Fibroblast of lung (primary cell): Measurements from ENCODE around the gene GNAO1. TPM values are rescaled to one million over a fixed set of nuclear protein-coding genes. Genes with fewer than 3 reads are reported as not detected.

ENCODE experiments used
- DNase-seq, 2 donors: peaks; one replicate each; pipeline versions ENCODE4 v3.0.0 to v3.0.0-alpha.2; 2010; ENCODE audit warnings: low read depth in 2 of 2
- H2AFZ ChIP-seq: 2 replicates; pipeline ENCODE4 v1.5.1; 2012; ENCODE audit warnings: low read length, control low read depth, inconsistent platforms
- H3K27ac ChIP-seq: 2 replicates; pipeline ENCODE4 v1.5.1; 2011; ENCODE audit warnings: low read length, control low read depth; ENCODE audit not compliant: insufficient read depth
- H3K27me3 ChIP-seq: 2 replicates; pipeline ENCODE4 v1.5.1; 2011; ENCODE audit warnings: mild to moderate bottlenecking, low read length; ENCODE audit not compliant: control insufficient read depth, insufficient read depth
- H3K36me3 ChIP-seq: 2 replicates; pipeline ENCODE4 v1.5.1; 2011; ENCODE audit warnings: low read length; ENCODE audit not compliant: control insufficient read depth, insufficient read depth
- H3K4me1 ChIP-seq: 2 replicates; pipeline ENCODE4 v1.5.1; 2011; ENCODE audit warnings: low read length; ENCODE audit not compliant: control insufficient read depth, insufficient read depth; ENCODE audit errors: extremely low read depth
- H3K4me2 ChIP-seq: 2 replicates; pipeline ENCODE4 v1.5.1; 2011; ENCODE audit warnings: low read length, control low read depth; ENCODE audit not compliant: insufficient read depth; ENCODE audit errors: extremely low read depth
- H3K4me3 ChIP-seq, 4 experiments: fragments of 200-600 bp in 1 of 4; sonication (generic) in 1 of 4; replicated peaks in 1 of 4; 2 replicates each; pipeline ENCODE4 v1.5.1; 2011 to 2016; ENCODE audit warnings: low read length in 4 of 4, low read depth in 3 of 4, mild to moderate bottlenecking in 3 of 4, control low read depth in 2 of 4, inconsistent platforms in 1 of 4, mixed read lengths in 1 of 4; ENCODE audit not compliant: insufficient read depth in 1 of 4; ENCODE audit errors: control extremely low read depth in 1 of 4
- H3K79me2 ChIP-seq: 2 replicates; pipeline ENCODE4 v1.5.1; 2012; ENCODE audit warnings: mild to moderate bottlenecking, low read length, inconsistent platforms; ENCODE audit not compliant: control insufficient read depth, insufficient read depth
- H3K9ac ChIP-seq: 2 replicates; pipeline ENCODE4 v1.5.1; 2011; ENCODE audit warnings: mild to moderate bottlenecking, low read length, control low read depth; ENCODE audit not compliant: insufficient read depth
- H3K9me3 ChIP-seq: 2 replicates; pipeline ENCODE4 v1.5.1; 2012; ENCODE audit warnings: low read depth, low read length; ENCODE audit not compliant: control insufficient read depth, insufficient read depth
- H4K20me1 ChIP-seq: 2 replicates; pipeline ENCODE4 v1.5.1; 2011; ENCODE audit warnings: low read length; ENCODE audit not compliant: control insufficient read depth, insufficient read depth; ENCODE audit errors: extremely low read depth
- EZH2 ChIP-seq: IDR thresholded peaks from 2 replicates; pipeline ENCODE4 v1.5.1; 2012; ENCODE audit warnings: low read length, control low read depth, mild to moderate bottlenecking; ENCODE audit errors: missing control alignments
- polyA plus RNA-seq, 2 donors: library from polyadenylated mRNA; depleted of rRNA in 1 of 2; stranded (reverse) in 1 of 2; unstranded in 1 of 2; fragments of >200 nt; gene quantifications; 2 replicates each; pipeline ENCODE4 v1.2.1, GENCODE V29; 2011 to 2012; ENCODE audit warnings: missing spikeins in 1 of 2
- total RNA-seq: library from RNA; depleted of rRNA; stranded (reverse); fragments of >200 nt; gene quantifications from 2 replicates; pipeline ENCODE4 v1.2.1, GENCODE V29; 2014
- TF ChIP-seq, protein P1 (sequence below), 2 donors: IDR thresholded peaks in 1 of 2; conservative IDR thresholded peaks in 1 of 2; 1 replicate in 1 of 2; 2 replicates in 1 of 2; pipeline ENCODE4 v1.5.1; 2011 to 2012; ENCODE audit warnings: low read length in 2 of 2, control low read depth in 1 of 2, inconsistent platforms in 1 of 2, low read depth in 1 of 2, mild to moderate bottlenecking in 1 of 2

GNAO1 gene
- total and polyA plus RNA-seq, 2 donors (not counting 1 experiment from before 2014, with no cell fraction given): 0.14 to 0.17 TPM

DNA sequence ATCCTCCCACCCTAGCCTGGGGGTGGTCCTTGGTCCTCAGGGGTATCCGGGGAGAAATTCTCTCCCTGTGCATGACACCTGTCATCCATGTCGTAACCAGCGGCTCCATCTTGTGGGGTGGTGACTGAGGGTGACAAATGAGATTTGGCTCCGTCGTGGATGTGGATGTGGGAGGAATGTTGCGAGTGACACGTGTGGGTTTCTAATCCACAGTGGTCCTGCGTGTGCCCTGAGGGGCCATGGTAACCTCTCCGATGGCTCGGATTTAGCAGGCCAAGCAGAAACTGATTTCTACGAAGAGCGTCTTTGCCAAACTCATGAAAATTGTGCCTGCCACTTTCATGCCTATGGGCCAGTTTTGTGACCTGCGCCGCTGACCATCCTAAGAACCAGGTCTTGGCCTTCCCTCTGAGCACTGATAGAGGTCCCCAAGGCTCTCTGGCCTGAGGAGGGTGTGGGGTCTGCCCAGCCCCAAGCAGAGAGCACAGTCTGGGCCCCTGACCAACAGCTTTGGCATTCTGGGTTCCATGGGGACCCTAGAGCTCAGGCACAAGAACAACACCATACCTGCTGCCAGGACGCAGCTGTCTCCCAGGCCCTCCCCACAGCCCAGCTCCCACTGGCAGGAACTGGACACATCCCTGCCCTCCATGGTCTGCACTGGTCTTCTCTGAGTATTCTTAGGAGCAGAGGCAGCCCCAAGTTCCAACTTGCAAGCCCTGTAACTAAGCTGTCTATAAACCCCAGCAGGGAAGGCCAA, 155.0 kb downstream of the GNAO1 start:
- H3K79me2 ChIP-seq: no peaks in the 10 kb centered on the region
- H4K20me1 ChIP-seq: no peaks in the 10 kb centered on the region
- peaks cover 3% of the 10 kb centered on the region for H3K27me3 ChIP-seq
- H3K27ac ChIP-seq: no peak overlapping the region
- no peak overlapping the region for H3K9ac ChIP-seq
- H3K4me2 ChIP-seq: no peak overlapping the region
- DNase-seq: no peak
- H3K4me1 ChIP-seq: no peaks in the 10 kb centered on the region
- H3K4me3 ChIP-seq: no peak overlapping the region
- H3K9me3 ChIP-seq: no peaks in the 10 kb centered on the region
- no peaks in the 10 kb centered on the region for H3K36me3 ChIP-seq
- TF ChIP-seq, protein P1, sequence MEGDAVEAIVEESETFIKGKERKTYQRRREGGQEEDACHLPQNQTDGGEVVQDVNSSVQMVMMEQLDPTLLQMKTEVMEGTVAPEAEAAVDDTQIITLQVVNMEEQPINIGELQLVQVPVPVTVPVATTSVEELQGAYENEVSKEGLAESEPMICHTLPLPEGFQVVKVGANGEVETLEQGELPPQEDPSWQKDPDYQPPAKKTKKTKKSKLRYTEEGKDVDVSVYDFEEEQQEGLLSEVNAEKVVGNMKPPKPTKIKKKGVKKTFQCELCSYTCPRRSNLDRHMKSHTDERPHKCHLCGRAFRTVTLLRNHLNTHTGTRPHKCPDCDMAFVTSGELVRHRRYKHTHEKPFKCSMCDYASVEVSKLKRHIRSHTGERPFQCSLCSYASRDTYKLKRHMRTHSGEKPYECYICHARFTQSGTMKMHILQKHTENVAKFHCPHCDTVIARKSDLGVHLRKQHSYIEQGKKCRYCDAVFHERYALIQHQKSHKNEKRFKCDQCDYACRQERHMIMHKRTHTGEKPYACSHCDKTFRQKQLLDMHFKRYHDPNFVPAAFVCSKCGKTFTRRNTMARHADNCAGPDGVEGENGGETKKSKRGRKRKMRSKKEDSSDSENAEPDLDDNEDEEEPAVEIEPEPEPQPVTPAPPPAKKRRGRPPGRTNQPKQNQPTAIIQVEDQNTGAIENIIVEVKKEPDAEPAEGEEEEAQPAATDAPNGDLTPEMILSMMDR (conservative IDR thresholded peaks at IDR 0.05 in 1 of 2, IDR thresholded peaks at IDR 0.05 in 1 of 2; ENCODE audit: low read depth in 1 of 2, low read length in 2 of 2): no peak
- no peak for TF ChIP-seq EZH2
- H2AFZ ChIP-seq: no peak overlapping the region

- no peak for DNase-seq
- H3K27me3 ChIP-seq: peaks cover 3% of the 10 kb centered on the region
- no peak for TF ChIP-seq EZH2
- TF ChIP-seq, protein P1 (conservative IDR thresholded peaks at IDR 0.05 in 1 of 2, IDR thresholded peaks at IDR 0.05 in 1 of 2; ENCODE audit: low read depth in 1 of 2, low read length in 2 of 2): no peak
- H3K36me3 ChIP-seq: no peaks in the 10 kb centered on the region
- no peaks in the 10 kb centered on the region for H3K4me1 ChIP-seq
- H3K9ac ChIP-seq: no peak overlapping the region
- no peak overlapping the region for H3K4me2 ChIP-seq
- H3K27ac ChIP-seq: no peak overlapping the region
- no peaks in the 10 kb centered on the region for H4K20me1 ChIP-seq
- H3K4me3 ChIP-seq: no peak overlapping the region
- no peaks in the 10 kb centered on the region for H3K79me2 ChIP-seq
- H3K9me3 ChIP-seq: no peaks in the 10 kb centered on the region
- H2AFZ ChIP-seq: no peak overlapping the region
Observed at GRCh38 chr16:56347166-56347565, 155.9 kb downstream of the GNAO1 start.

DNA sequence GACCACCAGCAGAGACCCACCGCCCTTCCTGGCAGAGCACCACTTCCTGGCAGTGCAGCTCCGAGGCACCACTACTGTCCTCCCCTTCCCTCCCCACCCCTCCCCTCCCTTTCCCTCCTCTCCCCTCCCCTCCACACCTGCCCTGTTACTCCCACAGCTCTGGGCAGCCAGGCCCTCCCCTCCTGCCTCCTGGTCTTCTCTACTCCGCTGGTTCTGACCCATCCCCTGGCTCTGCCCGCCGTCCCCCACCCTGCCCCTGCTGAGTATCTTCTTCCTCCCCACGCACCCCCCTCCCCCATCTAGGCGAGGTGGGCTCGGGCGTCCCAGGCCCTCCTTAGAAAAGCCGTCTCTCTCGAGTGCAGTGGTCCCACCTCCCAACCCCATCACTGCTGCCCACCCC, 156.4 kb downstream of the GNAO1 start:
- TF ChIP-seq, protein P1 (conservative IDR thresholded peaks at IDR 0.05 in 1 of 2, IDR thresholded peaks at IDR 0.05 in 1 of 2; ENCODE audit: low read depth in 1 of 2, low read length in 2 of 2): no peak
- no peak for TF ChIP-seq EZH2
- Histone ChIP-seq H2AFZ (no peak overlapping the region), H3K27ac (no peak overlapping the region), H4K20me1 (no peaks in the 10 kb centered on the region), H3K79me2 (no peaks in the 10 kb centered on the region), H3K9me3 (no peaks in the 10 kb centered on the region), H3K9ac (no peak overlapping the region), H3K4me2 (no peak overlapping the region), H3K4me1 (no peaks in the 10 kb centered on the region), H3K27me3 (peaks cover 3% of the 10 kb centered on the region), H3K4me3 (no peak overlapping the region), H3K36me3 (no peaks in the 10 kb centered on the region)
- DNase-seq: no peak
